ENCODE measurements around the gene ACTR10. TPM values are rescaled to one million over a fixed set of nuclear protein-coding genes. Genes with fewer than 3 reads are reported as not detected.

Gene ACTR10
- total RNA-seq, 1 donor from 2014 or later: 55.7 TPM

GRCh38 chr14:58216544-58216943, 16.6 kb downstream of the ACTR10 start:
- Mint-ChIP-seq H3K4me1 (no peaks in the 10 kb centered on the region), H3K36me3 (ENCODE audit: low read depth) (peaks cover 21% of the 10 kb centered on the region), H3K4me3 (no peak overlapping the region), H3K27me3 (ENCODE audit: low read depth) (no peaks in the 10 kb centered on the region), H3K9me3 (peaks cover 3% of the 10 kb centered on the region), H3K27ac (ENCODE audit: unreplicated experiment) (no peak overlapping the region)
- no peak for DNase-seq (ENCODE audit: low read depth, low spot score)
- no peak for TF ChIP-seq CTCF (conservative IDR thresholded peaks at IDR 0.05)

GRCh38 chr14:58227096-58227819, 27.3 kb downstream of the ACTR10 start:
- Mint-ChIP-seq H3K4me3 (no peak overlapping the region), H3K9me3 (no peaks in the 10 kb centered on the region), H3K4me1 (no peaks in the 10 kb centered on the region), H3K36me3 (ENCODE audit: low read depth) (peaks cover 11% of the 10 kb centered on the region), H3K27ac (ENCODE audit: unreplicated experiment) (no peak overlapping the region), H3K27me3 (ENCODE audit: low read depth) (no peaks in the 10 kb centered on the region)
- no peak for TF ChIP-seq CTCF (conservative IDR thresholded peaks at IDR 0.05)
- DNase-seq (ENCODE audit: low read depth, low spot score): no peak

DNA sequence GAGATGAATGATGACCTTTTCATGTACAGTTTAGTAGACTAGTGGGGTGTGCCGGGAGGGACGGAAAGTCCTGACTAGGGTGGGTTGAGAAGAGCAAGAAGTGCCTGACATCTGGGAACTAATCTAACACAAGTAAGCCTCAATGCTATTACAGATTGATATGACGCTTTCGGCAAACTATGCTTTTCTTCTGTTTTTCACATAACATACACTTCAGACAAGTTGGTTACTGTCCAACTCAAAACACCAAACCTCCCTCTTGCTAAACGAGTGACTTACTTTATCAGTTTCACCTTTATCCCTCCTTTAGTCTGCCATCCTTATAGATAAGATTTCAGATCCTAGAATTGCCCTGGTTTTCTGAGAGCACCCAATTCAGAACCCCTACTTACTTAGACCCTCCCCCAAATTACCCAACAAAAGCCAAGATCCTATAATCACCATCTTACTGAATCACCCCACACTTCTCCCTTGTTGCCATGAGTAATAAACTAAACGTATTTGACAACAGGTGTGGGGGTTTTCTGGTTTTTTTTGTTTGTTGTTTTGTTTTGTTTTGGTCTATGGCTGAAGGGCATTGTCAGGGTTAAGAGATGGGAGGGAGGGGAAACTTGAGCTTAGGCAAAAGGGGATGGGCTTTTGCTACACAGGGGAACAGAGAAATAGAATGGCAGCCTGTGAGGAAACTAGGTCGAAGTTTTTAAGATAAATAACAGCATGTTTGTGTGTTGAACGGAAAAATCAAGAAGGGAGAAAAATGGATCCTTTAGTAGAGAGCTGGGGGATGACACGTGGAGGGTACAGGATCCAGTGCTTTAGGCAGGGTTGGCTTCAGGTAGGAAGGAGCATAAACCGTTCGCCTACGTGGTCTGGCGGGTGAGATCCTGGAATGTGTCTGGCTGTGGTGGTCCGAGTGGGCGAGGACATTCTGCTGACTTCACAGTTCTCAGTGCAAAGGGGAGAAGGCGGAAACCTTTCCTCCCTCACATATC, 38.6 kb downstream of the ACTR10 start:
- H3K9me3 Mint-ChIP-seq: no peaks in the 10 kb centered on the region
- DNase-seq (ENCODE audit: low read depth, low spot score): no peak
- no peak for TF ChIP-seq CTCF (conservative IDR thresholded peaks at IDR 0.05)
- H3K27me3 Mint-ChIP-seq (ENCODE audit: low read depth): peaks cover 3% of the 10 kb centered on the region
- peaks cover 3% of the 10 kb centered on the region for H3K36me3 Mint-ChIP-seq (ENCODE audit: low read depth)
- H3K4me3 Mint-ChIP-seq: no peak overlapping the region
- no peak overlapping the region for H3K27ac Mint-ChIP-seq (ENCODE audit: unreplicated experiment)
- peaks cover 12% of the 10 kb centered on the region for H3K4me1 Mint-ChIP-seq

GRCh38 chr14:58239244-58240195, 39.6 kb downstream of the ACTR10 start:
- H3K27ac Mint-ChIP-seq (ENCODE audit: unreplicated experiment): peak overlapping the region; percentile 51
- H3K4me3 Mint-ChIP-seq: no peak overlapping the region
- H3K9me3 Mint-ChIP-seq: no peaks in the 10 kb centered on the region
- peak; percentile 79 for DNase-seq (ENCODE audit: low read depth, low spot score)
- H3K36me3 Mint-ChIP-seq (ENCODE audit: low read depth): peaks cover 3% of the 10 kb centered on the region
- H3K4me1 Mint-ChIP-seq: peaks cover 19% of the 10 kb centered on the region
- no peak for TF ChIP-seq CTCF (conservative IDR thresholded peaks at IDR 0.05)
- peaks cover 3% of the 10 kb centered on the region for H3K27me3 Mint-ChIP-seq (ENCODE audit: low read depth)
